ENCODE data around the gene CLTA. TPM values are rescaled to one million over a fixed set of nuclear protein-coding genes. Genes with fewer than 3 reads are reported as not detected.

The CLTA gene, protein sequence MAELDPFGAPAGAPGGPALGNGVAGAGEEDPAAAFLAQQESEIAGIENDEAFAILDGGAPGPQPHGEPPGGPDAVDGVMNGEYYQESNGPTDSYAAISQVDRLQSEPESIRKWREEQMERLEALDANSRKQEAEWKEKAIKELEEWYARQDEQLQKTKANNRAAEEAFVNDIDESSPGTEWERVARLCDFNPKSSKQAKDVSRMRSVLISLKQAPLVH
- total RNA-seq = 10 to 100 TPM; 86.8 to 91.6 TPM

DNA sequence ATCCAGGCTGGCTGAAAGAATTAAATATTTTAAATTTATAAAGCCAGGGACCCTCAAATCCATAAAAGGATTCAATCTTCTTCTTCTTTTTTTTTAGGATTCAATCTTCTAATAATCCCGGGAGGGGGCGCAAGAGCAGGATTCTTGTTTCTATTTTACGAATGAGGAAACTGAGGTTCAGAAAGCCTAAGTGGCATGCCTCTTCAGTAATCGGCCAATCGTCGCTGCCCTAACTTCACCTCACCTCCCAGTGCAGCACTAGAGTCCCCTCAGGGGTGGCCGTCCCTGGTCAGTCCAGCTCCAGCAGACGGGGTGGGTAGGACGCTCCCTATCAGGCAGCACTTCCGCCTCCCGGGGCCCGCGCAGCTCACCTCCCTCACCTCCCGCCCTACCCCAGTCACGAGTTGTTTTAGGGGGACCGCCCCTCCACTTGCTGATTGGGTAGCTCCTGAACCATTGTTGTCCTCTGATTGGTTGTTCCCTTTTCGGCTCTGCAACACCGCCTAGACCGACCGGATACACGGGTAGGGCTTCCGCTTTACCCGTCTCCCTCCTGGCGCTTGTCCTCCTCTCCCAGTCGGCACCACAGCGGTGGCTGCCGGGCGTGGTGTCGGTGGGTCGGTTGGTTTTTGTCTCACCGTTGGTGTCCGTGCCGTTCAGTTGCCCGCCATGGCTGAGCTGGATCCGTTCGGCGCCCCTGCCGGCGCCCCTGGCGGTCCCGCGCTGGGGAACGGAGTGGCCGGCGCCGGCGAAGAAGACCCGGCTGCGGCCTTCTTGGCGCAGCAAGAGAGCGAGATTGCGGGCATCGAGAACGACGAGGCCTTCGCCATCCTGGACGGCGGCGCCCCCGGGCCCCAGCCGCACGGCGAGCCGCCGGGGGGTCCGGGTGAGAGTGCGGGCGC is at the start of gene CLTA:
TSS of gene CLTA (plus strand) at position 534 of the 902 bp plus-strand sequence. CDS start at position 670, 136 bp downstream.
- H3K27me3 Mint-ChIP-seq (ENCODE audit: low read depth) = peaks cover 13% of the 10 kb centered on the region
- peaks cover 7 to 17% of the 10 kb centered on the region in 2 donors for H3K36me3 Mint-ChIP-seq (ENCODE audit: insufficient read depth in 2 of 2)
- peaks cover 48% of the 10 kb centered on the region for H3K4me1 Mint-ChIP-seq (ENCODE audit: low read depth)
- no peaks in the 10 kb centered on the region for H3K9me3 Mint-ChIP-seq
- DNase-seq (peak; percentile 95 to 96), ATAC-seq (replicated peaks in 1 of 2) (peak; percentile 99)
- peak within 1 kb of the TSS; percentile 98 to 100 for H3K4me3 Mint-ChIP-seq
- peak within 1 kb of the TSS; percentile 97 for H3K27ac Mint-ChIP-seq

DNA sequence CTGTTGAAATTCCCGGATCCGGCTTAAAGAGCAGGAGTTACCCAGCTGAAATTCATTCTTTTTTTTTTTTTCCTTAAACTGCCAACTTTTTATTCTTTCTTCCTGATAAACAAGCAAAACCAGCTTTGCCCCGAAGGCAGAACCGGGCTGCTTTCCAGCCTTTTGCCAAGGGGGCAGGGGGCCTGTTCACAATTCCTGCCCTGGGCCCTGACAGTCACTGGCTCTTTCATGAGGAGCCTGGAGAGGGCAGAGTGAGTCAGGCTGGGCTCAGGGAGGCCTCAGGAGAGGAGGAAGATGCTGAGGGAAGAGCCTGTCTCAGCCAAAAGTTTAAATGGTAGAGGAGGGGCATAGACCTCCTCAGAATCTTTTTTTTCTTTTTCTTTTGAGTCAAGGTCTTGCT is 49.4 kb upstream of the CLTA start:
- Mint-ChIP-seq H3K27ac (peak overlapping the region; percentile 18), H3K4me3 (peak overlapping the region; percentile 18 to 77), H3K9me3 (peaks cover 7 to 9% of the 10 kb centered on the region in 2 donors), H3K4me1 (ENCODE audit: low read depth) (peaks cover 92% of the 10 kb centered on the region), H3K27me3 (ENCODE audit: low read depth) (peaks cover 9% of the 10 kb centered on the region), H3K36me3 (ENCODE audit: insufficient read depth in 2 of 2) (peaks cover 12 to 18% of the 10 kb centered on the region in 2 donors)
- no peak for ATAC-seq (replicated peaks in 1 of 2)
- DNase-seq = no peak

DNA sequence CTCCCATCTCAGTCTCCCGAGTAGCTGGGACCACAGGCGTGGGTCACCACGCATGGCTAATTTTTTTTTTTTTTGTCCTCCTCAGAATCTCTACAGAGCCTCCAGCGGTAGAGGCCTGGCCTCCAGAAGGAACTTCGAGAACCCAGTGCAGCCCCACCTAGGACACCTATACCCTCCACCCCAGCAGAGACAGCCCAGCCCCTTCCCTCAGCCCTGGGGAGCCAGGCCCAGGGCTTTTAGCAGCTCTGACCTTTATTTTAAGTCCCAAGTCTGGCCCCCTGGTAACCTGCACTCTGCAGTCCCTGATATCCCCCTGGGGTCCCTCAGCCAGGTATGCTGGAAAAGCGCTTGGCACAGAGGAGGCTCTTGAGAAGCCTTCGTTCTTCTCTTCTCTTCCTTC is 49.0 kb upstream of the CLTA start:
- H3K36me3 Mint-ChIP-seq (ENCODE audit: insufficient read depth in 2 of 2) = peaks cover 13 to 21% of the 10 kb centered on the region in 2 donors
- H3K27me3 Mint-ChIP-seq (ENCODE audit: low read depth) = peaks cover 9% of the 10 kb centered on the region
- peak overlapping the region; percentile 33 to 77 for H3K4me3 Mint-ChIP-seq
- ATAC-seq (replicated peaks in 1 of 2) (no peak), DNase-seq (no peak)
- peak overlapping the region; percentile 32 for H3K27ac Mint-ChIP-seq
- peaks cover 8 to 10% of the 10 kb centered on the region in 2 donors for H3K9me3 Mint-ChIP-seq
- H3K4me1 Mint-ChIP-seq (ENCODE audit: low read depth) = peaks cover 92% of the 10 kb centered on the region

DNA sequence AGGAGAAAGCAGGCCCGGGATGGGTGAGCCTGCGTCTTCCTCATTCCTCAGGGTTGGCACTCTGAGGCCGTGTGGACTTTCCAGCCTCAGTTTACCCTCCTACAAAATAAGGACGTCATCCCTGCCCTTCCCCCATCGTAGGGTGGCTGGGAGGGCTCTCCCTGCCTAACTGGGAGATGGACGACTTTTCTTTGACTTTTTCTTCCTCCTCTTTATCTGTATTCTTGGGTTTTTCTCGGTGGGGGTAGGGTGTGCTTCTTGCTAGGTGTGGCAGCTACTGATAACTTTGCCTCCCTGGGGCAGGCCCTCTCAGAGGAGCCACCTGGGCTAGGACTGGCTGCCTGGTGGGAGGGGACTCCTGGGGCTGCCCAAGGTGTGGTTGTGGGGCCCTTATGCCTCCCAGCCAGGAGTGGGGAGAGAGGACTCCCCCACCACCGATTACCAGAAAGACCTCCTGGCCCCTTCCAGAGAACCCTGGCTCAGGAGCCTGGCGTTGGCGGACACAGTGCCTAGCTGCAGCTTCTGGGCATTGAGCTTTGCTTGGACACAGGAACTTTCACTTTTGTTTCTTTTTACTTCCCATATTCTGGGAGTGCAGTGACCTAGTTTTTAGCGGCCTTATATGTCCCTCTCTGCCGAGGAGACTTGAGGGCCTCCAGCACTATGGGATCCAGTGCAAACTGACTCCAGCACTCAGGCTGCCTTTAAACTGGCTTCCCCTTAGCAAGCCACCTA is 48.0 kb upstream of the CLTA start:
- H3K27ac Mint-ChIP-seq = peak overlapping the region; percentile 81
- H3K36me3 Mint-ChIP-seq (ENCODE audit: insufficient read depth in 2 of 2) = peaks cover 18 to 24% of the 10 kb centered on the region in 2 donors
- ATAC-seq (replicated peaks in 1 of 2) = no peak
- H3K27me3 Mint-ChIP-seq (ENCODE audit: low read depth) = peaks cover 9% of the 10 kb centered on the region
- H3K4me1 Mint-ChIP-seq (ENCODE audit: low read depth) = peaks cover 93% of the 10 kb centered on the region
- peaks cover 8 to 10% of the 10 kb centered on the region in 2 donors for H3K9me3 Mint-ChIP-seq
- peak overlapping the region; percentile 80 to 85 for H3K4me3 Mint-ChIP-seq
- DNase-seq = no peak

DNA sequence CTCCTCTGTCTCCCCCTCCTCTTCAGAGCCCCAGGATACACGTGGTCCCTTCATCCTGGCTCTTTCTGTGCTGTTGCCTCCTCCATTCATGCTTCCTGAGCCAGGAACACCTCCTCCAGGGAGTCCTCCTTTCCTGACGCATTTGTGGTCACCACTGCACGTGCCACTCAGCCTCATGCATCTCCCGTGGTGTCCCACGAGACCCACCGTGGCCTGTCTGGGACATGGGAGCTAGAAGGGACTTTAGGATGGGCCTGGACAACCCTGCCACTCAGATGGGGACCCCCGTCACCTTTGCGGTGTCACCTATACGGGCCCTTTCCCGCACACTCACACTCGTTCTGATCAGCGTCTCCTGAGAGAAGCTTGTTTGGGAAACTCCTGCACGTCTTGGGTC is 47.5 kb upstream of the CLTA start:
- Mint-ChIP-seq H3K4me1 (ENCODE audit: low read depth) (peaks cover 93% of the 10 kb centered on the region), H3K27ac (peak overlapping the region; percentile 81), H3K4me3 (peak overlapping the region; percentile 80 to 85), H3K27me3 (ENCODE audit: low read depth) (peaks cover 7% of the 10 kb centered on the region), H3K9me3 (peaks cover 8 to 10% of the 10 kb centered on the region in 2 donors), H3K36me3 (ENCODE audit: insufficient read depth in 2 of 2) (peaks cover 18 to 24% of the 10 kb centered on the region in 2 donors)
- ATAC-seq (replicated peaks in 1 of 2) = no peak
- DNase-seq = no peak

DNA sequence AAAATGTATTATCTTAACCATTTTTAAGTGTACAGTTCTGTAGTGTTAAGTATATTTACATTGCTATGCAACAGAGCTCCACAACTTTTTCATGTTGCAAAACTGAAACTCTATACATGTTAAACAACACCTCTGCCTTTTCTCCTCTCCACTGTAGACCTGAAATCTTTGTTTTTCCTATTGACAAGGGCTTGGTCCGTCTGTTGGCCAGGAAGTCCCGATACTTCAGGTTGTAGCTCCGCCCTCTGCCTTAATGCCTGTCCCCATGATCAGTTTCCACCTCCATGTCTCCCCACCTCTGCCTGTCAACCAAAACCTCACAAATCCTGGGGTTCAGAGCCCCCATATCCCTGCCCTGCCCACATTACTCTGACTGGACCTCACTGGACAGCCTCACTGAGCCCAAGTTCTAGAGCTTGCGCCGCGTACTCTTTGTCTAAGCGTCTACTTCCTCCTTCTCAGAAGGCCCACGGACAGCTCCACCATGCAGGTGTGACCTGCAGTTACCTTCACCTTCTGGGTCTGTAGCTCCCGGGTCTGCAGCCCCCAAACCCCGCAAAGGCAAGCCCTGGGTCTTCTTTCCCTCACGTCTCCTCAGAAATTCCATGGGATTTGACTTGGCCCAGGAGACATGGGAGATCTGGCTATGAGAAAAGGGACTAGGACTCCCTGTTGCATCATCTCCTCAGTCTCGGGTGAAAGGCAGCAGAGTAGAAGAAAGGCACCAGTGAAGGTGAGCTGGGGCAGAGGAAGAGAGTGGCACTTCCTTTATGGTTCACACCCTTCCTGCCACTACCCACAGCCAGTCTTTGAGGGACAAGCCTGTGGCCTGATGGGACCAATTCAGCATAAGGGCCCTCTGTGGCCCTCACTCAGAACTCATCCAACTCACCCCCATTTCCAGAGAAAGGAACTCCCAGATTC is 46.1 kb upstream of the CLTA start:
- H3K9me3 Mint-ChIP-seq = peaks cover 8 to 10% of the 10 kb centered on the region in 2 donors
- peaks cover 93% of the 10 kb centered on the region for H3K4me1 Mint-ChIP-seq (ENCODE audit: low read depth)
- ATAC-seq (replicated peaks in 1 of 2) = peak; percentile 32 to 49
- peaks cover 18 to 24% of the 10 kb centered on the region in 2 donors for H3K36me3 Mint-ChIP-seq (ENCODE audit: insufficient read depth in 2 of 2)
- peak overlapping the region; percentile 81 for H3K27ac Mint-ChIP-seq
- no peaks in the 10 kb centered on the region for H3K27me3 Mint-ChIP-seq (ENCODE audit: low read depth)
- peak overlapping the region; percentile 80 to 85 for H3K4me3 Mint-ChIP-seq
- peak in 1 of 2 donors; percentile 46 for DNase-seq

DNA sequence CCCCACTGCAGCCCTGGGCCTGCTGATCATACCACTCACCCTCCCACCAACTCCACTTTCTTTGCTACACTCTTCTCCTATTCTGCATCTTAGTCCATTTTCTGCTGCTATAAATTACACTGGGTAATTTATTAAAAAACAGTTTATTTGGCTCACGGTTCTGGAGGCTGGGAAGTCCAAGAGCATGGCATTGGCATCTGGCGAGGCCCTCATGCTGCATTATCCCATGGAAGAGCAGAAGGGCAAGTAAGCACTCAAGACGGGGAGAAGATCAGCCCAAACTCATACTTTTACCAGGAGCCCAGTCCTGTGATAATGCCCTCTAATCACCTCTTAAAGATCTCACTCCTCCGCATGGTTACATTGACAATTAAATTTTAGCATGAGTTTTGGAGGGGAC is 44.8 kb upstream of the CLTA start:
- ATAC-seq (replicated peaks in 1 of 2) (no peak), DNase-seq (no peak)
- H3K27me3 Mint-ChIP-seq (ENCODE audit: low read depth) = no peaks in the 10 kb centered on the region
- peaks cover 8 to 10% of the 10 kb centered on the region in 2 donors for H3K9me3 Mint-ChIP-seq
- H3K4me3 Mint-ChIP-seq = peak overlapping the region in 1 of 2 donors; percentile 7
- H3K27ac Mint-ChIP-seq = no peak overlapping the region
- peaks cover 93% of the 10 kb centered on the region for H3K4me1 Mint-ChIP-seq (ENCODE audit: low read depth)
- peaks cover 18 to 24% of the 10 kb centered on the region in 2 donors for H3K36me3 Mint-ChIP-seq (ENCODE audit: insufficient read depth in 2 of 2)

DNA sequence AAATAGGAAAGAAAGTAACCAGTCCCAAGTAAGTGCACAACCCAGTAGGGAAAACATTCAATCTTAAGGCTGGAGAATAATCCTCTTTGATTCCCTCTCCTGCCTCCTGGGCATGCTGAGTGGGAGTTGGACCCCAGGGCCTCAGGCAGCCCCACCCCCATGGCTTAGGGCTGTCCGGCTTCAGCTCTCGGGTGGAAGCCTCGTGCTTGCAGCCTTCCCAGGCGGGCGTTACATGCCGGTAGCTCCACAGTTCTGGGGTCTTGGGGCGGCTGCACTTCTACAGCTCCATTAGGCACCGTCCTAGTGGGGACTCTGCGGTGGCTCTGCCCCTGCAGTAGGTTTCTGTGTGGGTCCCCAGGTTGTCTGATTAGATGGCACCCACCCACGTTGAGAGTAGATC is 44.1 kb upstream of the CLTA start:
- H3K36me3 Mint-ChIP-seq (ENCODE audit: insufficient read depth in 2 of 2) = peaks cover 18 to 24% of the 10 kb centered on the region in 2 donors
- H3K27ac Mint-ChIP-seq = no peak overlapping the region
- peaks cover 93% of the 10 kb centered on the region for H3K4me1 Mint-ChIP-seq (ENCODE audit: low read depth)
- ATAC-seq (replicated peaks in 1 of 2) = no peak
- DNase-seq = no peak
- no peaks in the 10 kb centered on the region for H3K27me3 Mint-ChIP-seq (ENCODE audit: low read depth)
- peaks cover 8 to 10% of the 10 kb centered on the region in 2 donors for H3K9me3 Mint-ChIP-seq
- no peak overlapping the region for H3K4me3 Mint-ChIP-seq

DNA sequence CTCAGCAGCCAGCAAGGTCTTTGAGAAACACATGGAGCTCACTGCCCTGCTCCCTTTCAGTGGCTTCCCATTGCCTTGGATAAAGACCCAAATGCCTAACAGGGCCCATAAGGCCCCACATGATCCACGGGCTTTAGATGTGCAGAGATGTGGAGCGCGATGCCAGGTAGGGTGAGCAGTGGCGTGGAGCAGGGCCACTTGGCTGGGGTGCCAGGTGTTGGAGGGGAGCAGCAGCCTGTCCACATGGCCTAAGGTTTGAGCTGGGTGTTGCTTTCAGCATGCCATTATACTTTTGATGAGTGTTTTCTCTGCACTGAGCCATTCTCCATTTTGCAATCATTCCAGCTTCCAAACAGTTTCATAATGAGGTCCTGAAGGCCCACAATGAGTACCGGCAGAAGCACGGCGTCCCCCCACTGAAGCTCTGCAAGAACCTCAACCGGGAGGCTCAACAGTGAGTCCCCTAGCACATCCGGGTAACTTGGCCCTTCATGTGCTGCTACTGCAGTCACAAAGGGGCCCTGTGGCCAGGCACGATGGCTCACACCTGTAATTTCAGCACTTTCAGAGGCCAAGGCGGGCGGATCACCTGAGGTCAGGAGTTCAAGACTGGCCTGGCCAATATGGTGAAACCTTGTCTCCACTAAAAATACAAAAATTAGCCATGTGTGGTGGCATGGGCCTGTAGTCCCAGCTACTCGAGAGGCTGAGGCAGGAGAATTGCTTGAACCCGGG is 43.1 kb upstream of the CLTA start:
- DNase-seq = peak in 1 of 2 donors; percentile 26
- H3K27me3 Mint-ChIP-seq (ENCODE audit: low read depth) = no peaks in the 10 kb centered on the region
- H3K4me3 Mint-ChIP-seq = peak overlapping the region in 1 of 2 donors; percentile 17
- peaks cover 20 to 24% of the 10 kb centered on the region in 2 donors for H3K36me3 Mint-ChIP-seq (ENCODE audit: insufficient read depth in 2 of 2)
- peaks cover 93% of the 10 kb centered on the region for H3K4me1 Mint-ChIP-seq (ENCODE audit: low read depth)
- ATAC-seq (replicated peaks in 1 of 2) = no peak
- no peak overlapping the region for H3K27ac Mint-ChIP-seq
- peaks cover 8 to 10% of the 10 kb centered on the region in 2 donors for H3K9me3 Mint-ChIP-seq

DNA sequence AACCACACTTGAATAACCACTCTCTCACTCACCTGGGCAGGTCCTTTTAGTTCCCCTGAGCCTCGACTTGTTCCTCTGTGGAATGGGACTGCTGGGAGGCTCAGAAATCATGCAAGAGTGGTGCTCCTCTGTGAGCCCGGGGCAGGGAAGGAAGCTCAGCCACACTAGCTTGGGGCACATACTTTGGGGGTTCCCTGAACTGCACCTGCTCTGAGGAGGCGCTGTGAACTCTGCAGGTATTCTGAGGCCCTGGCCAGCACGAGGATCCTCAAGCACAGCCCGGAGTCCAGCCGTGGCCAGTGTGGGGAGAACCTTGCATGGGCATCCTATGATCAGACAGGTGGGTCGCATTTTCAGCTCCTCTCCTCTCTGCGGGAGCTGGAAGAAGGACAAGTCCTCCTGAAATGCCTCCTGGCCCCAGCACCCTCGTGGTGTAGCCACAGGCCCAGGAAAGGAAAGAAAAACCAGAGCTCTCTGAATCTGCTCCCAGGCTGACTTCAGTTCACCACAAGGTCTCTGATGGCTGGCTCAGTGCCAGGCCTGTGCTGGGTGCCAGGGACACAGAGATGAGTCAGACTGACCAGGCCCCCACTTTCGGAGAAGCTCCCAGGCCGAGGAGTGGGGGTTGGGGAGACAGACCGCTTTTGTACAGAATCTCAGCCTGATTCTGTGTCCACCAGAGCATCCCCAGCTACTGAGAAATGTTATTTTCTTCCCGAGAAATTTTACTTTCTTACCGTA is 42.2 kb upstream of the CLTA start:
- ATAC-seq (replicated peaks in 1 of 2) (peak; percentile 51 to 58), DNase-seq (peak; percentile 84 to 86)
- H3K4me1 Mint-ChIP-seq (ENCODE audit: low read depth) = peaks cover 92% of the 10 kb centered on the region
- H3K27me3 Mint-ChIP-seq (ENCODE audit: low read depth) = no peaks in the 10 kb centered on the region
- peaks cover 21 to 22% of the 10 kb centered on the region in 2 donors for H3K36me3 Mint-ChIP-seq (ENCODE audit: insufficient read depth in 2 of 2)
- H3K4me3 Mint-ChIP-seq = peak overlapping the region; percentile 27 to 52
- H3K9me3 Mint-ChIP-seq = peaks cover 8 to 10% of the 10 kb centered on the region in 2 donors
- H3K27ac Mint-ChIP-seq = no peak overlapping the region

DNA sequence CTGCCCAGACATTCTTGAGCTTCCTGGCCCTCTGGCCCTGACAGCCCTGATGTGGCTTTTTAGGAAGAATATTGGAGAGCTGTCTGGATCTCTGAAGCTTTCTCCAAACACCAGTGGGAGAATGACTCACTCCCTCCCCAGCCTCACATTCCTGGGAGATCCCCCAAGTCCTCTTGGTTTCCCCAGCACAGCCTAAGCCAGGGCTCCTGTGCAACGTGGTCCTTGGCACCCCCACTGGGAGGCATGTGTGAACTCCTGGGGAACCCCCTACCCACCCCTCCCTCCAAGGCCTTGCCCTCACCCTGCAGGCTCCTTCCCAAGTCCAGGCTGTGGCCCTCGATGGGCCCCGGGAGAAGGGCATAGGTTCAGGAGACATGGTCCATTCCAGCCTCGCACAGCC is 41.5 kb upstream of the CLTA start:
- H3K4me3 Mint-ChIP-seq = peak overlapping the region in 1 of 2 donors; percentile 52
- peaks cover 87% of the 10 kb centered on the region for H3K4me1 Mint-ChIP-seq (ENCODE audit: low read depth)
- no peaks in the 10 kb centered on the region for H3K27me3 Mint-ChIP-seq (ENCODE audit: low read depth)
- peaks cover 8 to 10% of the 10 kb centered on the region in 2 donors for H3K9me3 Mint-ChIP-seq
- ATAC-seq (replicated peaks in 1 of 2) (no peak), DNase-seq (no peak)
- no peak overlapping the region for H3K27ac Mint-ChIP-seq
- H3K36me3 Mint-ChIP-seq (ENCODE audit: insufficient read depth in 2 of 2) = peaks cover 21 to 22% of the 10 kb centered on the region in 2 donors
